Ishikawa (cell line): ENCODE measurements around the gene CEP104.

Source experiments
- CEBPB ChIP-seq: IDR thresholded peaks from 2 replicates; pipeline ENCODE4 v1.6.1; 2012
- CREB1 ChIP-seq: IDR thresholded peaks from 2 replicates; pipeline ENCODE4 v1.6.1; 2012; ENCODE audit warnings: low read depth
- EGR1 ChIP-seq: IDR thresholded peaks from 2 replicates; pipeline ENCODE4 v1.6.1; 2012
- EP300 ChIP-seq: IDR thresholded peaks from 2 replicates; pipeline ENCODE4 v1.6.1; 2012; ENCODE audit warnings: borderline replicate concordance
- FOXM1 ChIP-seq: IDR thresholded peaks from 2 replicates; pipeline ENCODE4 v1.6.1; 2012; ENCODE audit warnings: low read depth, borderline replicate concordance
- MAX ChIP-seq: IDR thresholded peaks from 2 replicates; pipeline ENCODE4 v1.6.1; 2012
- NFIC ChIP-seq: IDR thresholded peaks from 2 replicates; pipeline ENCODE4 v1.6.1; 2012
- RAD21 ChIP-seq: IDR thresholded peaks from 2 replicates; pipeline ENCODE4 v1.6.1; 2012; ENCODE audit warnings: low read depth
- REST ChIP-seq: IDR thresholded peaks from 2 replicates; pipeline ENCODE4 v1.6.1; 2012; ENCODE audit warnings: low read depth, mild to moderate bottlenecking
- TAF1 ChIP-seq: IDR thresholded peaks from 2 replicates; pipeline ENCODE4 v1.6.1; 2012; ENCODE audit warnings: low read depth, mild to moderate bottlenecking
- TCF12 ChIP-seq: IDR thresholded peaks from 2 replicates; pipeline ENCODE4 v1.6.1; 2012; ENCODE audit warnings: low read depth
- TEAD4 ChIP-seq: IDR thresholded peaks from 2 replicates; pipeline ENCODE4 v1.6.1; 2012
- USF1 ChIP-seq: IDR thresholded peaks from 2 replicates; pipeline ENCODE4 v1.6.1; 2012
- YY1 ChIP-seq: IDR thresholded peaks from 2 replicates; pipeline ENCODE4 v1.6.1; 2012; ENCODE audit warnings: low read depth
- ZBTB7A ChIP-seq: IDR thresholded peaks from 2 replicates; pipeline ENCODE4 v1.6.1; 2012; ENCODE audit warnings: low read depth

CEP104 gene

GRCh38 chr1:3805038-3805437 lies 52.0 kb downstream of the CEP104 start:
- TF ChIP-seq FOXM1, result no peak
- no peak for TF ChIP-seq CEBPB
- no peak for TF ChIP-seq EP300
- TF ChIP-seq ZBTB7A, result no peak
- no peak for TF ChIP-seq TEAD4
- no peak for TF ChIP-seq RAD21
- no peak for TF ChIP-seq USF1
- no peak for TF ChIP-seq NFIC
- no peak for TF ChIP-seq YY1
- no peak for TF ChIP-seq MAX
- TF ChIP-seq TCF12, result no peak
- no peak for TF ChIP-seq EGR1
- no peak for TF ChIP-seq REST
- TF ChIP-seq TAF1, result no peak
- no peak for TF ChIP-seq CREB1

- no peak for TF ChIP-seq REST
- no peak for TF ChIP-seq TAF1
- TF ChIP-seq YY1, result no peak
- TF ChIP-seq NFIC, result no peak
- no peak for TF ChIP-seq CEBPB
- no peak for TF ChIP-seq USF1
- no peak for TF ChIP-seq EGR1
- no peak for TF ChIP-seq EP300
- no peak for TF ChIP-seq RAD21
- TF ChIP-seq TCF12, result no peak
- TF ChIP-seq MAX, result no peak
- TF ChIP-seq ZBTB7A, result no peak
- TF ChIP-seq TEAD4, result no peak
- no peak for TF ChIP-seq CREB1
- TF ChIP-seq FOXM1, result no peak
Measured at GRCh38 chr1:3803905-3804626, 52.9 kb downstream of the CEP104 start.

GRCh38 chr1:3799976-3800685 lies 56.9 kb downstream of the CEP104 start:
- TF ChIP-seq NFIC (no peak), ZBTB7A (no peak), FOXM1 (no peak)

GRCh38 chr1:3796215-3797061 lies 60.6 kb downstream of the CEP104 start, which contains the start of gene LRRC47:
TSS of gene LRRC47 (minus strand) at chr1:3796498. CDS start at chr1:3796476, 22 bp downstream.
- TF ChIP-seq REST, result no peak
- TF ChIP-seq TAF1, result peak; percentile 95
- TF ChIP-seq YY1, result peak; percentile 95
- TF ChIP-seq MAX, result peak; percentile 85
- TF ChIP-seq TEAD4, result no peak
- no peak for TF ChIP-seq ZBTB7A
- TF ChIP-seq CREB1, result peak; percentile 72
- no peak for TF ChIP-seq CEBPB
- TF ChIP-seq FOXM1, result no peak
- peak; percentile 81 for TF ChIP-seq TCF12
- TF ChIP-seq EGR1, result peak; percentile 64; the same call in 1 of the 2 replicates
- TF ChIP-seq EP300, result no peak
- TF ChIP-seq RAD21, result no peak
- no peak for TF ChIP-seq USF1
- peak; percentile 52 for TF ChIP-seq NFIC
